Stimulated activated CD4-positive, alpha-beta T cell treated with anti-CD3 and anti-CD28 coated beads, TNF-alpha, amount 100 ng/mL, for 48 hours (primary cell): Measurements from ENCODE around the gene MAP4K4.

Source experiments
- DNase-seq, 3 donors: peaks; one replicate each; pipeline ENCODE4 v3.0.0-alpha.2; 2020; ENCODE audit warnings: low read depth in 3 of 3

MAP4K4 gene

GRCh38 chr2:101868525-101868924 is 171.0 kb downstream of the MAP4K4 start:
- no peak for DNase-seq

DNA sequence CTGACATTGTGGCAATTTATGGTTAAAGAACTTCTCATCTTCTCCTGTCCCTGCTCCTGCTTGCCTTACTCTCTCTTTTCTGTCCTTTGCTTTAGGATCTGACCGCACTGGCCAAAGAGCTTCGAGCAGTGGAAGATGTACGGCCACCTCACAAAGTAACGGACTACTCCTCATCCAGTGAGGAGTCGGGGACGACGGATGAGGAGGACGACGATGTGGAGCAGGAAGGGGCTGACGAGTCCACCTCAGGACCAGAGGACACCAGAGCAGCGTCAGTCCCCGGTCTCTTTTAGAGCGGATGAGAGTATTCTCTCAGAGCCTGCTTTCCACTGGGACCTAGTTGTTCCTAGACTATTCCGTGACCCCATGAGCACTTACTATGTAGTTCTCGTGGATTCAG is 172.0 kb downstream of the MAP4K4 start:
- DNase-seq, result no peak

DNA sequence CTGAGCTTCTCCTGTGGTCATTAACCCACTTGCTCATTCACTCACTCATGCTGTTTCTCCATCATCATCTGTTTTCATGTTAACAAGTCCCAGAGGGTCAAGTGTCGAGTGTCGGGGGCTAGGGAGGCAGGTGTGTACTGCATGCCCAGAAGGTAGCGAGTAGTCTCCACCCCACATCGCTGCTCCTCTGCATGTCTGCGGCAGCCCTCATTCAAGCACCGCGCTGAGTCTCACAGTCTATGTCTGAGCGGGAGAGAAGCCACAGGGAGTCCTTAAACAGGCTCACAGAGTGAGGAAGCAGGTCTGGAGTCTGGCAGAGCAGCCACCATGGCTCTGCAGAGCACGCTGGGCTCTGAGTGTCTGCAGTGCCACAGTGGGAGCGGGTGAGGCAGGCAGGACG is 172.9 kb downstream of the MAP4K4 start:
- no peak for DNase-seq

GRCh38 chr2:101871480-101871879 is 174.0 kb downstream of the MAP4K4 start:
- DNase-seq, result no peak

DNA sequence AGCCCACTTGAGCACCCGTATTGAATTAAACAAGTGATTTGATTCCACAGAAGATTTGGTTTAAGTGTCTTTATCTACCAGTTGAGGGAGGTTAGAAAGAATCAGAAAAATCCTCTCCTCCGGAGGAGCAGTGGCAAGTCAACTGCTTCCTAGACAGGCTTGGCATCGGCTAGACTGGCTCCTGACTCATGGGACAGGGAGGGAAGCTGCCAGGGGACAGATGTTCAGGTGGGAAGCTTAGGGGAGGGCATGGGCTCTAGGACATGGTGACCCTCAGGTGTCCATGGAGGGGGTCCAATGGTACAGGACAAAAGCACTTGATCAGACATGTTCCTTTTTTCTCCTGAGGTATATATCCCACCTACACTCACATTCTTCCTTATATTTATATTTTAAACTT is 175.0 kb downstream of the MAP4K4 start:
- DNase-seq, result no peak

- DNase-seq, result no peak
Observed at GRCh38 chr2:101873543-101873942, 176.0 kb downstream of the MAP4K4 start.

- DNase-seq, result no peak
Observed at GRCh38 chr2:101874069-101874468, 176.6 kb downstream of the MAP4K4 start.

GRCh38 chr2:101879466-101879865 is 182.0 kb downstream of the MAP4K4 start:
- DNase-seq, result no peak

DNA sequence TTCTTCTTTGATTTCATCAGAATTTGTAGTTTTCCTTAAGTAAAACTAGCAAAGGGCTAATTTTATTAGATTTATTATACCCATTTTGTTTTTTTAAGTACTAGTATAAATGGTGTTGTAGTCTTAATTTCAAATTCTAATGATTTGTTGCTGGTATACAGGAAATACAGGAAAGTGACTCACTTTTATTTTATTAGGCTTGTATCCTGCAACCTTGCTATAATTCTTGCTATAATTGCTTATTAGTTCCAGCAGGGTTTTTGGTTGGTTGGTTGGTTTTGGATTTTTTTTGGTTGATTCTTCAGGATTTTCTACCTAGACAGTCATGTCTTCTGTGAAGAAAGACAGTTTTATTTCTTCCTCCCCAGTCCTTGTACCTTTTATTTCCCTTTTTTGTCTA is 183.6 kb downstream of the MAP4K4 start:
- no peak for DNase-seq

DNA sequence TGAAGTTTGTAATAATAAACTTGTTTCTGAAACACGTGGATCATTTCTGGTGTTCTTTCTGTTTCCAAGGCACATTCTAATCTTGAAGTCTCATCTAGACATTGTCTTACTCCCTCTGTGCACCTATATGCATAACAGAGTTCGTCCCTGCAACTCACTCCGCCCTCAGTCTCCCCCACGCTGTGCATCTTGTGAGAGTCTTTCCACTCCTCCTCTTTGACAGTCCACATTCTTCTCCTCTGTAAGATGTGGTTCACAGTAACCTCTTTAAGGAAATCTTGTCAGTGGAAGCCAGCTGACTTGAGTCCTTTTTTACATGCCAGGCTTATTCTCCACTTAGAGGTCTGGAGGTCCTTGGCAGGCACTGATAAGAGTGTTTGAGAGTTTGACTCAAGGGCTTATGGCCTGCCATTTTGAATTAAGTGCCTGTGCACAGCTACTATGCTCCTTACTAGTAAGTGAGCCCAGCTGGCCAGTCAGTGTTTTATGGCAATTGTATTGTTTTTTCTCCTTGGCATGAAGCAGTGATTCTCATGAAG is 185.3 kb downstream of the MAP4K4 start:
- DNase-seq, result no peak

- DNase-seq, result peak in 2 of 3 donors; percentile 17 to 31
Observed at GRCh38 chr2:101883860-101884259, 186.4 kb downstream of the MAP4K4 start.

DNA sequence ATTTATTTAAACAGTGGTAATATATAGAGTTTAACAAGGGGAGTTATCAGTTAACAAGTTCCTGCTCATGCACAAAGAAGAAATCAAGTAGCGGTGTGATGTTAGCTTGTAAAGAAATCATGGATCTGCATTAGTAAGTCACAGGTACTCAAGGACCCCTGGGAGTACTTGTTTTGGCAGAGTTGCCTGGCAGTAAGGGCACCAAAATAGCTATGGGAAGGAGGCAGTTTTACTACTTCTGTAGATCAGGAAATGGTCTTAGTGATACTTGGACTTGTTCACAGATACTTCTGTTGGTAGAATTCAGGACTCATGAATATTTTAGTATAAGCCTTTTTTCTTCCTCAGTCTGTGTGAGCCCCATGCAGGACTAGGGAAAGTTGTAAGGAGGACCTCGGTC is 186.9 kb downstream of the MAP4K4 start:
- DNase-seq, result no peak

- DNase-seq, result no peak
Observed at GRCh38 chr2:101887328-101887727, 189.8 kb downstream of the MAP4K4 start.

DNA sequence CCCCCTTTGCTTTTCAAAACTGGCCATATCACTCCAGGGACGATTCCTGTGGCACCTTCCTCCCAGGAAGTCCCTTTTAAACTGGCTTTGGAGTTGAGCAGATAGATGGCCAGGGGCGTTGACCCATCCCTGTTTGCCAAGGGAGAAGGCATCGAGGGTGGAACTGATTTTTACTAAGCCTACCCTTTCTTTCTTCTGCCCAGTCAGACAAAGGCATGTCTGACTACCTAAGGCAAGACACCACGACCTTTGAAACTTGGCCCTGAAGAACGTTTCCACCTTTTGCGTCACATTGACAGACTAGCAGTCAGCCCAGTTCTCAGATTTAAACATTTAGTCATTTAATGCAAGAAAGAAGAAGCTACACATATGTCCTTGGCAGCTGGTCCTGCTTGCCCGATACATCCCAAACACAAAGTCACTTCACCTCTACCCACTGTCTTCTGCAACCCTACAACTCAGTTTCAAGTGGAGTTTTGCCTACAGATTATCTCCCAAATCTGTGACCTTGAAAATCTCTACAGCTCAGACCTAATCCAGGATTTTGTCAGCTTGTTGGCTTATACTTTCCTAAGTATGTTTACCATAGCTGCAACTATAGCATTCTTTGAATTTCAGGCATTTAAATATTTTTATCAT is 192.1 kb downstream of the MAP4K4 start:
- no peak for DNase-seq

- DNase-seq, result no peak
Observed at GRCh38 chr2:101892377-101892776, 194.9 kb downstream of the MAP4K4 start.

DNA sequence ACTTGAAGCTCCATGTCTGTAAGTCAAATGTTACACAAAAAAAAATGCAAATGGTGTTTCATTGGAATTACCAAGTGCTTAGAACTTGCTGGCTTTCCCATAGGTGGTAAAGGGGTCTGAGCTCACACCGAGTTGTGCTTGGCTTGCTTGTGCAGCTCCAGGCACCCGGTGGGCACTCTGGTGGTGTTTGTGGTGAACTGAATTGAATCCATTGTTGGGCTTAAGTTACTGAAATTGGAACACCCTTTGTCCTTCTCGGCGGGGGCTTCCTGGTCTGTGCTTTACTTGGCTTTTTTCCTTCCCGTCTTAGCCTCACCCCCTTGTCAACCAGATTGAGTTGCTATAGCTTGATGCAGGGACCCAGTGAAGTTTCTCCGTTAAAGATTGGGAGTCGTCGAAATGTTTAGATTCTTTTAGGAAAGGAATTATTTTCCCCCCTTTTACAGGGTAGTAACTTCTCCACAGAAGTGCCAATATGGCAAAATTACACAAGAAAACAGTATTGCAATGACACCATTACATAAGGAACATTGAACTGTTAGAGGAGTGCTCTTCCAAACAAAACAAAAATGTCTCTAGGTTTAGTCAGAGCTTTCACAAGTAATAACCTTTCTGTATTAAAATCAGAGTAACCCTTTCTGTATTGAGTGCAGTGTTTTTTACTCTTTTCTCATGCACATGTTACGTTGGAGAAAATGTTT is 196.3 kb downstream of the MAP4K4 start:
- no peak for DNase-seq

GRCh38 chr2:101895039-101895438 is 197.5 kb downstream of the MAP4K4 start:
- no peak for DNase-seq

GRCh38 chr2:101895819-101896322 is 198.4 kb downstream of the MAP4K4 start:
- no peak for DNase-seq

DNA sequence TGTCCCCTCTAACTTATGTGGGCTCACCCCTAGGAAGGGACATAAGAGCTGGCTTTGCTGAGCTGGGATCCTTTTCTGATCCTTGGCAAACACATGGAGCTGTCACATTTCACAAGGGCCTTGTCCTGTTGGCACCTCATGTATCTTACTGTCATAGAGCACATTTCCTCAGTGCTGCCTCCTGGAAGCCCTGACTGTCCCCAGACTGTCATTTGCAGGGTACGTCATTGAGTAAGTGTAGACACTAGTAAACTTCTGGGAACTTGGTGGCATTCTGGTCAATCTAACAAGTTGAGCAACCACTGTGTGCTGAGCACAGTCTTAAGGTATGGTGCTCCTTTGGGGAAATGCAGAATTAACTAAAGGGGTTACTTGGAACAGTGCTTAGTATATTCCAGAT is 199.8 kb downstream of the MAP4K4 start:
- DNase-seq, result no peak

DNA sequence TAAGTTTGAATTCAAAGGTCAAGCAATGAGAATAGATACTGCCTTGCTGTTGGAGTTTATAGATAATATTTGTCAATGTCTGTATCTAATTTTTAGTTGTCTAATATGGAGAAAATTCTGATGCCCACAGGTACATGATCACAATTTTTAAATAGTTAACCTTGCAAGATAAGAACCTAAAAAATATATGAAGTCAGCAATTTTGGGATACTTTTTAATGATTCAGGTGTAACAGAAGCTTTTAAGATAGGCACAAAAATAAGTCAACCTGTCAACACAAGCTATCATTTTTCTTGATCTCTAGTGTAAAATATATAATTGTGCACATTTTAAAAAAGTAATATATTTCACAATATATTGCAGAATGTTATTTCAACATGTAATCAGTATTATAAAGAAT is 201.8 kb downstream of the MAP4K4 start:
- no peak for DNase-seq

DNA sequence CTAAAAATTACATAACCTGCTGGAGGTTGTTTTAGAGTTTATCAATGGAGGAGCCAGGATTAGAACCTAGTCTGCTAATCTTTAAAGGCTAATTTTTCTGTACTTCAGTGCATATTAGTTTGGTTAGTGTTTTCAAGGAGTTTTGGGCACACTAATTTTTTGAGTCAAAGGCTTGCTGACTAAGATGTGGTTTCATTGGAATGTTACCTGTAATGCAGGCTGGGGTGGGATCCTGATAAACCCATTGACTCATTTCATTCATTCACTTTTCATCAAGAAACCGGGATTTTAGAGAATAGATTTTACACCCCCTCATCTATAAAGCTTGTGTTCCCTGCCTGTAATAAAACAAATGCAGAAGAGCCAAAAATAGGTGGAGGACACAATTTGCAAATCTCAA is 202.4 kb downstream of the MAP4K4 start:
- DNase-seq, result no peak

- DNase-seq, result peak; percentile 47 to 64 (median 54)
Observed at GRCh38 chr2:101900375-101900774, 202.9 kb downstream of the MAP4K4 start.

DNA sequence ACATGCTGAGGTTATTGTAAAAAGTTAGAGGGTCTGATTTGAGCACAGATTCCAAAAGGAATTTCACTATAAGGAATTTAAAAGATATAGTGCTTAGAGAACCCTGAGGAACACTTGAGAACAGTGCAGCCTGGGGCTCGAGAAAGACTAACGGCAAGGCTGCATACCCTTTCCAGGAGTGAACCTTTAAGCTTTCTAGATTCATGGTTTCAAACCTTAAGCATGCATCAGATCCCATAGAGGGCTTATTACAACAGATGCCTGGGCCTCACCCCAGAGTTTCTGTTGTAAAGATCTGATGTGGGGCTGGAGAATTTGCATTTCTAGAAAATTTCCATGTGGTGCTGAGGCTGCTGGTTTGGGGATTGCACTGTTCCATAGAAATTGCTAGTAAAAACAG is 203.7 kb downstream of the MAP4K4 start:
- DNase-seq, result no peak
